T1000 (cell line): ENCODE data around the gene CELF4.

ENCODE experiments used
- DNase-seq: peaks from one replicate; lab custom pipeline; 2025; ENCODE audit warnings: mixed read lengths; lab: John Stamatoyannopoulos, UW

Gene CELF4

GRCh38 chr18:37572736-37573135 lies 7.1 kb upstream of the CELF4 start:
- DNase-seq, result no peak

- DNase-seq, result no peak
Observed at GRCh38 chr18:37571266-37571665, 5.7 kb upstream of the CELF4 start.

- DNase-seq, result no peak
Observed at GRCh38 chr18:37570336-37570930, 4.8 kb upstream of the CELF4 start.

GRCh38 chr18:37568671-37569070 lies 3.1 kb upstream of the CELF4 start:
- no peak for DNase-seq

- no peak for DNase-seq
Observed at GRCh38 chr18:37567994-37568359, 2.4 kb upstream of the CELF4 start.

- DNase-seq, result no peak
Observed at GRCh38 chr18:37567061-37567993, 1.7 kb upstream of the CELF4 start.

- no peak for DNase-seq
Observed at GRCh38 chr18:37566479-37567060, 972 bp upstream of the CELF4 start.

- no peak for DNase-seq
Observed at GRCh38 chr18:37565977-37566478, 430 bp upstream of the CELF4 start.

- DNase-seq, result no peak
Observed at GRCh38 chr18:37564711-37565100, 892 bp downstream of the CELF4 start.

GRCh38 chr18:37563931-37564392 lies 1.6 kb downstream of the CELF4 start:
- no peak for DNase-seq

GRCh38 chr18:37561986-37562385 lies 3.6 kb downstream of the CELF4 start:
- DNase-seq, result no peak

- no peak for DNase-seq
Observed at GRCh38 chr18:37560003-37560402, 5.6 kb downstream of the CELF4 start.

GRCh38 chr18:37559194-37559593 lies 6.4 kb downstream of the CELF4 start:
- no peak for DNase-seq

GRCh38 chr18:37554399-37554787 lies 11.2 kb downstream of the CELF4 start:
- no peak for DNase-seq

- no peak for DNase-seq
Observed at GRCh38 chr18:37553633-37554398, 11.8 kb downstream of the CELF4 start.

GRCh38 chr18:37552286-37552685 lies 13.3 kb downstream of the CELF4 start:
- DNase-seq, result no peak

GRCh38 chr18:37551846-37552245 lies 13.8 kb downstream of the CELF4 start:
- DNase-seq, result no peak

GRCh38 chr18:37551249-37551648 lies 14.3 kb downstream of the CELF4 start:
- no peak for DNase-seq

GRCh38 chr18:37550118-37550875 lies 15.3 kb downstream of the CELF4 start:
- no peak for DNase-seq

- no peak for DNase-seq
Observed at GRCh38 chr18:37548679-37549289, 16.8 kb downstream of the CELF4 start.
